Fibroblast of pulmonary artery (primary cell): ENCODE data around the gene IL1R2.

ENCODE experiments used
- DNase-seq: peaks from one replicate; pipeline ENCODE4 v3.0.0-alpha.2; 2010; ENCODE audit warnings: low read depth
- H3K4me3 ChIP-seq: replicated peaks from 2 replicates; pipeline ENCODE4 v1.5.1; 2011; ENCODE audit warnings: low read depth, mild to moderate bottlenecking, control low read depth, low read length, moderate library complexity
- CTCF ChIP-seq: IDR thresholded peaks from 2 replicates; pipeline ENCODE4 v1.5.1; 2011; ENCODE audit warnings: mild to moderate bottlenecking, control low read depth, low read length, inconsistent platforms; ENCODE audit errors: missing control alignments

IL1R2 gene

GRCh38 chr2:102034683-102035548 lies 43.2 kb downstream of the IL1R2 start:
- H3K4me3 ChIP-seq = no peak overlapping the region
- DNase-seq = no peak
- TF ChIP-seq CTCF = no peak

GRCh38 chr2:102037681-102038080 lies 45.9 kb downstream of the IL1R2 start:
- peak; percentile 85 for DNase-seq
- TF ChIP-seq CTCF = no peak
- no peak overlapping the region for H3K4me3 ChIP-seq

DNA sequence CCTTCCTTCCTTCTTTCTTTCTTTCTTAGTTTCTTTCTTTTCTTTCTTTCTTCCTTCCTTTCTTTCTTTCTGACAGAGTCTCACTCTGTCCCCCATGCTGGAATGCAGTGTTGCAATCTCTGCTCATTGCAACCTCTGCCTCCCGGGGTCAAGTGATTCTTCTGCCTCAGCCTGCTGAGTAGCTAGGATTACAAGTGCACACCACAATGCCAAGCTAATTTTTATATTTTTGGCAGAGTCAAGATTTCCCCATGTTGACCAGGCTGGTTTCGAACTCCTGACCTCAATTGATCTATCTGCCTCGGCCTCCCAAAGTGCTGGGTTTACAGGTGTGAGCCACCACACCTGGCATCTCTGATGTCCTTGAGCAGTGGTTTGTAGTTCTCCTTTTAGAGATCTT lies 48.5 kb downstream of the IL1R2 start:
- no peak overlapping the region for H3K4me3 ChIP-seq
- DNase-seq = no peak
- no peak for TF ChIP-seq CTCF

DNA sequence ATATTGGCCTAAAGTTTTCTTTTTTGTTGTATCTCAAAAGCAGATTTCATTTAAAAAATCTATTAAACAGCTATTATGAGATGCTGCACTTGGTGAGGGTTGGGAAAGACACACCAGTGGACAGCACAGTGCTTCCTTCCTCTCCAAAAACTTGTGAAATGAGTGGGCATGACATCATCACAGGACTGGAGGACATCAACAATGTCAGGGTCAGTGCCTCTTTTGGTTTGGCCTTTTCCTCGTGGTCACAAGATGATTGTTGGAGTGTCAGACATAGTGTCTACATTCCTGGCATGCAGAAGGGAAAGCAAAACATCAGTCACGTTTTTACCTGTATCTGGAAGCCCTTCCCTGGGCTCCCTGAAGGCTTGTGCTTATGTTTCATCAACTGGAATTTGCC lies 49.6 kb downstream of the IL1R2 start:
- peak; percentile 81 for DNase-seq
- no peak overlapping the region for H3K4me3 ChIP-seq
- TF ChIP-seq CTCF = no peak

DNA sequence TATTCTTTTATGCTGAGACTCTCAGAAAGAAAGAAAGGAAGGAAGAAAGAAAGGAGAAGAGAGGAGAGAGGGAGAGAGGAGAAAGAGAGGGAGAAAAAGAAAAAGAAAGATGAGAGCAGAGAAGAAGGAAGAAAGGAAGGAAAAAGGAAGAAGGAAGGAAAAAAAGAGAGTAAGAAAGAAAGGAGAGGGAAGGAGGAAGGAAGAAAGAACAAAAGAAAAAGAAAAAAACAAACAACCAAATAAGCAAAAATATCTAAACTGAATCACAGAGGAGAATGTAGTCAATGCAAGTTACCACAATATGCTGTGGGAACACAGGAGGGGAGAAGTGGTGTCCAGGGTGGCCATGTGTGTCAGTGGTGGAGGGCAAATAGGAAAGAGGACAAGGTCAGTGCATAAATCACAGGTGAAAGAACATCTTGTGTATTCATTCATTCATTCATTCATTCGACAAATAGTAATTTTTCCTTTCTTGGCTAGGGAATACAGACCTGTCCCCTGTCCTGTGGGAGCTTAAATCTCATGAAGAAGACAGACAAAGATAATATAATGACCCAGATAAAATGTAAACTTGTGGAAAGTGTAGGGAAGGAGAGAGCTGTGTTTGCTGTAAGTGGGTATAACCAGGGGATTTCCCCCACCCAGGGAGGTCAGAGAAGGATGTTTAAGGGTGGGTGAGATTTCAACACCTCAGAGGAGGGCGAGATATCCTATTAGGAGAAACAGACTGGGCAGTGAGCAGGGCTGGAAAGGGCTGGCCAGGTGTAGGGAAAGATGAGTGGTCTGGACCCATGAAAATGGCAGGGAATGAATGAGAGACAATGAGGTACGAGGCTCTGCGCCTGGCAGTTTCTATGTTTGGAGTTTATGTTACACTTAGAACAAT lies 50.7 kb downstream of the IL1R2 start:
- H3K4me3 ChIP-seq = no peak overlapping the region
- no peak for DNase-seq
- TF ChIP-seq CTCF = no peak

- DNase-seq = no peak
- no peak for TF ChIP-seq CTCF
- H3K4me3 ChIP-seq = no peak overlapping the region
Observed at GRCh38 chr2:102043560-102043959, 51.8 kb downstream of the IL1R2 start.
